Skin of body (tissue), 2 donors: Measurements from ENCODE around the gene EIF6. TPM values are rescaled to one million over a fixed set of nuclear protein-coding genes. Genes with fewer than 3 reads are reported as not detected.
"Not testable (repeated sequence)": the region's sequence is repeated elsewhere in the genome, so short reads cannot be mapped to it uniquely, and the experiment has no call there.

Experiments used
- DNase-seq: peaks from one replicate; lab custom pipeline; 2025; lab: John Stamatoyannopoulos, UW
- total RNA-seq: library from RNA; depleted of rRNA; stranded (reverse); fragments of >200 nt; gene quantifications from one replicate; pipeline ENCODE4 v1.2.3, GENCODE V29; 2014

Gene EIF6
- total RNA-seq, 1 donor from 2014 or later, result 69.6 TPM

GRCh38 chr20:35262321-35262720 lies 22.3 kb downstream of the EIF6 start:
- not testable (repeated sequence) for DNase-seq

- no peak for DNase-seq
Measured at GRCh38 chr20:35260426-35260825, 24.1 kb downstream of the EIF6 start.

- DNase-seq, result no peak
Measured at GRCh38 chr20:35257175-35257909, 27.2 kb downstream of the EIF6 start.

GRCh38 chr20:35254448-35254999 lies 30.0 kb downstream of the EIF6 start:
- no peak for DNase-seq

GRCh38 chr20:35253010-35253409 lies 31.6 kb downstream of the EIF6 start:
- DNase-seq, result no peak

- not testable (repeated sequence) for DNase-seq
Measured at GRCh38 chr20:35252598-35252997, 32.0 kb downstream of the EIF6 start.

- DNase-seq, result no peak
Measured at GRCh38 chr20:35252037-35252461, 32.5 kb downstream of the EIF6 start.

- DNase-seq, result no peak
Measured at GRCh38 chr20:35251613-35251940, 33.0 kb downstream of the EIF6 start.

GRCh38 chr20:35248641-35249475 lies 35.7 kb downstream of the EIF6 start:
- DNase-seq, result no peak

GRCh38 chr20:35246723-35247122 lies 37.8 kb downstream of the EIF6 start:
- no peak for DNase-seq

GRCh38 chr20:35243986-35244385 lies 40.6 kb downstream of the EIF6 start:
- no peak for DNase-seq

- no peak for DNase-seq
Measured at GRCh38 chr20:35243317-35243716, 41.3 kb downstream of the EIF6 start.

GRCh38 chr20:35240811-35241293 lies 43.7 kb downstream of the EIF6 start:
- DNase-seq, result no peak

- no peak for DNase-seq
Measured at GRCh38 chr20:35240083-35240810, 44.3 kb downstream of the EIF6 start.

GRCh38 chr20:35238735-35239134 lies 45.8 kb downstream of the EIF6 start:
- no peak for DNase-seq

- no peak for DNase-seq
Measured at GRCh38 chr20:35238170-35238569, 46.4 kb downstream of the EIF6 start.

- DNase-seq, result no peak
Measured at GRCh38 chr20:35237486-35237885, 47.1 kb downstream of the EIF6 start.

GRCh38 chr20:35235881-35236280 lies 48.7 kb downstream of the EIF6 start:
- no peak for DNase-seq

GRCh38 chr20:35232575-35232974 lies 52.0 kb downstream of the EIF6 start:
- DNase-seq, result no peak
